ENCODE results near the gene AKAP8. TPM values are rescaled to one million over a fixed set of nuclear protein-coding genes. Genes with fewer than 3 reads are reported as not detected.
A peak's percentile ranks its signal among the peaks of the same experiment; 100 is the strongest.

AKAP8 gene
- total and polyA plus RNA-seq, 5 donors from 2014 or later: 11.3 to 79.1 (median 13.7) TPM

- Mint-ChIP-seq H3K27ac (no peak overlapping the region), H3K4me3 (peak overlapping the region; percentile 69 to 96 (median 96)), H3K9me3 (no peaks in the 10 kb centered on the region), H3K36me3 (peaks cover 10% of the 10 kb centered on the region), H3K4me1 (peaks cover 37 to 83% (median 65%) of the 10 kb centered on the region in 4 donors), H3K27me3 (peaks cover 6% of the 10 kb centered on the region)
- no peak for ATAC-seq (ENCODE audit: low read depth in 2 of 2)
- Histone ChIP-seq H3K4me3 (ENCODE audit: low read depth, low read length) (peak overlapping the region; percentile 4), H3K27me3 (ENCODE audit: control insufficient read depth, insufficient read depth, low read length) (no peaks in the 10 kb centered on the region), H3K27ac (ENCODE audit: insufficient read depth, low read length, poor library complexity, severe bottlenecking) (peak overlapping the region; percentile 14), H3K36me3 (ENCODE audit: control insufficient read depth, insufficient read depth, low read length) (no peaks in the 10 kb centered on the region), H3K4me1 (ENCODE audit: control insufficient read depth, insufficient read depth, low read length, poor library complexity, severe bottlenecking) (peaks cover 89% of the 10 kb centered on the region), H3K9me3 (ENCODE audit: control insufficient read depth in 2 of 2, low read length in 2 of 2) (no peaks in the 10 kb centered on the region)
- DNase-seq: no peak
Observed at GRCh38 chr19:15328312-15328711, 51.3 kb downstream of the AKAP8 start.

- Histone ChIP-seq H3K9me3 (ENCODE audit: control insufficient read depth in 2 of 2, low read length in 2 of 2) (no peaks in the 10 kb centered on the region), H3K36me3 (ENCODE audit: control insufficient read depth, insufficient read depth, low read length) (no peaks in the 10 kb centered on the region), H3K27ac (ENCODE audit: insufficient read depth, low read length, poor library complexity, severe bottlenecking) (peak overlapping the region; percentile 1), H3K27me3 (ENCODE audit: control insufficient read depth, insufficient read depth, low read length) (no peaks in the 10 kb centered on the region), H3K4me3 (ENCODE audit: low read depth, low read length) (peak overlapping the region; percentile 42), H3K4me1 (ENCODE audit: control insufficient read depth, insufficient read depth, low read length, poor library complexity, severe bottlenecking) (peaks cover 91% of the 10 kb centered on the region)
- H3K4me1 Mint-ChIP-seq: peaks cover 53 to 95% (median 78%) of the 10 kb centered on the region in 4 donors
- peak overlapping the region; percentile 53 to 84 (median 78) for H3K4me3 Mint-ChIP-seq
- DNase-seq (no peak), ATAC-seq (ENCODE audit: low read depth in 2 of 2) (peak; percentile 33 to 55)
- no peaks in the 10 kb centered on the region for H3K9me3 Mint-ChIP-seq
- no peaks in the 10 kb centered on the region for H3K27me3 Mint-ChIP-seq
- peak overlapping the region in 2 of 3 donors; percentile 12 to 13 for H3K27ac Mint-ChIP-seq
- H3K36me3 Mint-ChIP-seq: peaks cover 18% of the 10 kb centered on the region
Observed at GRCh38 chr19:15324791-15325519, 54.6 kb downstream of the AKAP8 start.

- Mint-ChIP-seq H3K36me3 (peaks cover 11% of the 10 kb centered on the region), H3K4me1 (peaks cover 46 to 95% (median 78%) of the 10 kb centered on the region in 4 donors), H3K27me3 (no peaks in the 10 kb centered on the region), H3K27ac (peak overlapping the region; percentile 13 to 85 (median 76)), H3K4me3 (peak overlapping the region; percentile 75 to 84 (median 84)), H3K9me3 (no peaks in the 10 kb centered on the region)
- Histone ChIP-seq H3K9me3 (ENCODE audit: control insufficient read depth in 2 of 2, low read length in 2 of 2) (no peaks in the 10 kb centered on the region), H3K4me1 (ENCODE audit: control insufficient read depth, insufficient read depth, low read length, poor library complexity, severe bottlenecking) (peaks cover 92% of the 10 kb centered on the region), H3K4me3 (ENCODE audit: low read depth, low read length) (peak overlapping the region; percentile 29), H3K36me3 (ENCODE audit: control insufficient read depth, insufficient read depth, low read length) (no peaks in the 10 kb centered on the region), H3K27ac (ENCODE audit: insufficient read depth, low read length, poor library complexity, severe bottlenecking) (peak overlapping the region; percentile 8), H3K27me3 (ENCODE audit: control insufficient read depth, insufficient read depth, low read length) (no peaks in the 10 kb centered on the region)
- no peak for DNase-seq
- ATAC-seq (ENCODE audit: low read depth in 2 of 2): peak in 1 of 2 donors; percentile 21
Observed at GRCh38 chr19:15323496-15324235, 55.9 kb downstream of the AKAP8 start.

GRCh38 chr19:15321739-15322138 is 57.8 kb downstream of the AKAP8 start:
- Histone ChIP-seq H3K27me3 (ENCODE audit: control insufficient read depth, insufficient read depth, low read length) (no peaks in the 10 kb centered on the region), H3K9me3 (ENCODE audit: control insufficient read depth in 2 of 2, low read length in 2 of 2) (no peaks in the 10 kb centered on the region), H3K4me3 (ENCODE audit: low read depth, low read length) (peak overlapping the region; percentile 55), H3K4me1 (ENCODE audit: control insufficient read depth, insufficient read depth, low read length, poor library complexity, severe bottlenecking) (peaks cover 92% of the 10 kb centered on the region), H3K27ac (ENCODE audit: insufficient read depth, low read length, poor library complexity, severe bottlenecking) (peak overlapping the region; percentile 1), H3K36me3 (ENCODE audit: control insufficient read depth, insufficient read depth, low read length) (no peaks in the 10 kb centered on the region)
- DNase-seq (no peak), ATAC-seq (ENCODE audit: low read depth in 2 of 2) (no peak)
- Mint-ChIP-seq H3K27ac (peak overlapping the region in 2 of 3 donors; percentile 0 to 48), H3K9me3 (no peaks in the 10 kb centered on the region), H3K27me3 (no peaks in the 10 kb centered on the region), H3K4me1 (peaks cover 46 to 95% (median 81%) of the 10 kb centered on the region in 4 donors), H3K4me3 (peak overlapping the region; percentile 39 to 84 (median 65)), H3K36me3 (peaks cover 11% of the 10 kb centered on the region)

GRCh38 chr19:15320116-15320515 is 59.5 kb downstream of the AKAP8 start:
- peak overlapping the region; percentile 37 for H3K27ac ChIP-seq (ENCODE audit: insufficient read depth, low read length, poor library complexity, severe bottlenecking)
- no peaks in the 10 kb centered on the region for H3K9me3 Mint-ChIP-seq
- H3K27me3 Mint-ChIP-seq: peaks cover 4% of the 10 kb centered on the region

GRCh38 chr19:15318241-15318691 is 61.3 kb downstream of the AKAP8 start:
- Mint-ChIP-seq H3K27ac (peak overlapping the region; percentile 47 to 88 (median 57)), H3K4me1 (peaks cover 44 to 94% (median 74%) of the 10 kb centered on the region in 4 donors), H3K27me3 (peaks cover 4% of the 10 kb centered on the region), H3K9me3 (no peaks in the 10 kb centered on the region), H3K4me3 (peak overlapping the region; percentile 61 to 76 (median 73)), H3K36me3 (peaks cover 14% of the 10 kb centered on the region)
- ATAC-seq (ENCODE audit: low read depth in 2 of 2) (peak; percentile 32 to 54), DNase-seq (no peak)
- no peaks in the 10 kb centered on the region for H3K9me3 ChIP-seq (ENCODE audit: control insufficient read depth in 2 of 2, low read length in 2 of 2)
- peak overlapping the region; percentile 37 for H3K27ac ChIP-seq (ENCODE audit: insufficient read depth, low read length, poor library complexity, severe bottlenecking)
- H3K36me3 ChIP-seq (ENCODE audit: control insufficient read depth, insufficient read depth, low read length): no peaks in the 10 kb centered on the region
- no peaks in the 10 kb centered on the region for H3K27me3 ChIP-seq (ENCODE audit: control insufficient read depth, insufficient read depth, low read length)
- H3K4me3 ChIP-seq (ENCODE audit: low read depth, low read length): peak overlapping the region; percentile 41
- peaks cover 82% of the 10 kb centered on the region for H3K4me1 ChIP-seq (ENCODE audit: control insufficient read depth, insufficient read depth, low read length, poor library complexity, severe bottlenecking)

More at GRCh38 chr19:15320116-15320515, 59.5 kb downstream of the AKAP8 start:
- Histone ChIP-seq H3K36me3 (ENCODE audit: control insufficient read depth, insufficient read depth, low read length) (no peaks in the 10 kb centered on the region), H3K4me1 (ENCODE audit: control insufficient read depth, insufficient read depth, low read length, poor library complexity, severe bottlenecking) (peaks cover 83% of the 10 kb centered on the region), H3K9me3 (ENCODE audit: control insufficient read depth in 2 of 2, low read length in 2 of 2) (no peaks in the 10 kb centered on the region), H3K27me3 (ENCODE audit: control insufficient read depth, insufficient read depth, low read length) (no peaks in the 10 kb centered on the region), H3K4me3 (ENCODE audit: low read depth, low read length) (peak overlapping the region; percentile 37)
- Mint-ChIP-seq H3K27ac (peak overlapping the region in 1 of 3 donors; percentile 66), H3K4me1 (peaks cover 49 to 94% (median 77%) of the 10 kb centered on the region in 4 donors), H3K36me3 (peaks cover 11% of the 10 kb centered on the region), H3K4me3 (peak overlapping the region in 3 of 4 donors; percentile 44 to 68 (median 53))
- ATAC-seq (ENCODE audit: low read depth in 2 of 2): no peak
- DNase-seq: no peak

- Mint-ChIP-seq H3K9me3 (no peaks in the 10 kb centered on the region), H3K4me1 (peaks cover 42 to 96% (median 74%) of the 10 kb centered on the region in 4 donors), H3K36me3 (peaks cover 12% of the 10 kb centered on the region), H3K27ac (peak overlapping the region; percentile 47 to 91 (median 57)), H3K4me3 (peak overlapping the region; percentile 61 to 76 (median 73)), H3K27me3 (peaks cover 4% of the 10 kb centered on the region)
- DNase-seq (no peak), ATAC-seq (ENCODE audit: low read depth in 2 of 2) (no peak)
- H3K27me3 ChIP-seq (ENCODE audit: control insufficient read depth, insufficient read depth, low read length): no peaks in the 10 kb centered on the region
- peak overlapping the region; percentile 37 for H3K27ac ChIP-seq (ENCODE audit: insufficient read depth, low read length, poor library complexity, severe bottlenecking)
- peak overlapping the region; percentile 49 for H3K4me3 ChIP-seq (ENCODE audit: low read depth, low read length)
- H3K9me3 ChIP-seq (ENCODE audit: control insufficient read depth in 2 of 2, low read length in 2 of 2): no peaks in the 10 kb centered on the region
- H3K4me1 ChIP-seq (ENCODE audit: control insufficient read depth, insufficient read depth, low read length, poor library complexity, severe bottlenecking): peaks cover 84% of the 10 kb centered on the region
- no peaks in the 10 kb centered on the region for H3K36me3 ChIP-seq (ENCODE audit: control insufficient read depth, insufficient read depth, low read length)
Observed at GRCh38 chr19:15317392-15318071, 62.1 kb downstream of the AKAP8 start.
